HuH-7.5 (cell line): Measurements from ENCODE around the gene FGF22.
"Not testable (repeated sequence)": the region's sequence is repeated elsewhere in the genome, so short reads cannot be mapped to it uniquely, and the experiment has no call there.

ENCODE experiments used
- DNase-seq: peaks from one replicate; pipeline ENCODE4 v3.0.0; 2011; ENCODE audit warnings: low spot score

FGF22 gene

GRCh38 chr19:622666-623065 is 17.0 kb upstream of the FGF22 start:
- no peak for DNase-seq

GRCh38 chr19:623175-623916 is 16.3 kb upstream of the FGF22 start:
- DNase-seq = no peak

- no peak for DNase-seq
These were observed 15.7 kb upstream of the FGF22 start for GRCh38 chr19:623974-624373.

DNA sequence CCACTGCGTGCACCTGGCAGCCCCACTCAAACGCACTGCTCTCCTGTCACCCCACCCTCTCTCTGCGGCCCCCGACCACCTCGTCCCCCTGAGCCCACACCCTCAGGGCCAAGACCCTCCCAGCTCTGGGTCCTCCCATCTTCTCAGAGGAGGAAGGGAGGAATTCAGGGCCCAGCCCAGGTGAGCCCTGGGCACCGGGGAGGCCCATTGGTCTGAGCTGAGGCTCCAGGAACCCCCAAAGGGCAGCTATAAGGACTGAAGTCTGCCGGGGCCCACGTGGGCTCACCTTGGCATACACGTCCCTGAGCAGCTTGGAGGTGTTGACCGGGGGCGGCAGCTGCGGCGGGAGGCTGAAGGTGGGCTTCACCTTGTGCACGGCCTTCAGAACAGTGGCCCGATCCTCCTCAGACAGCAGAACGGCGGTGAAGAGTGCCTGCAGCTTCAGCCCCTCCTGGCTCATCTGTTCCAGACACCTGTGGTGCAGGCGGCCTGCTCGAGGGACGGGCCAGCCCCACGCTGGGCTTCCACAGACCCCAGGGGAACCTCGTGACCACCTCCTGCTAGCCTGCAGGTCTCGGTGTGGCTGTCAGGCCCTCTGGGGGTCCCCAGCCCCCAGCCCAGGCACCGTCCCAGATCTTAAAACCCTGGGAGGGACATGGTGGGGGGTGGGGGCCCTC is 15.1 kb upstream of the FGF22 start:
- DNase-seq = no peak

GRCh38 chr19:625257-625656 is 14.4 kb upstream of the FGF22 start:
- DNase-seq = no peak

DNA sequence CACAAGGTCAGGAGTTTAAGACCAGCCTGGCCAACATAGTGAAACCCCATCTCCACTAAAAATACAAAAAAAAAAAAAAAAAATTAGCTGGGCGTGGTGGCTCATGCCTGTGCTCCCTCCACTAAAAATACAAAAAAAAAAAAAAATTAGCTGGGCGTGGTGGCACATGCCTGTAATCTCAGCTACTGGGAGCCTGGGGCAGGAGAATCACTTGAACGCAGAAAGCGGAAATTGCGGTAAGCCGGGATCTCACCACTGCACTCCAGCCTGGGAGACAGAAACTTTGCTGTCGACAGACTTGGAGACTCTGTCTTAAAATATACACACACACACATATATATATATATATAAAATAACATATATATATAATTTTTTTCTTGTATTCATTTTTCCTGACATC is 13.1 kb upstream of the FGF22 start:
- not testable (repeated sequence) for DNase-seq

- DNase-seq = no peak
These were observed 11.5 kb upstream of the FGF22 start for GRCh38 chr19:628168-628567.

DNA sequence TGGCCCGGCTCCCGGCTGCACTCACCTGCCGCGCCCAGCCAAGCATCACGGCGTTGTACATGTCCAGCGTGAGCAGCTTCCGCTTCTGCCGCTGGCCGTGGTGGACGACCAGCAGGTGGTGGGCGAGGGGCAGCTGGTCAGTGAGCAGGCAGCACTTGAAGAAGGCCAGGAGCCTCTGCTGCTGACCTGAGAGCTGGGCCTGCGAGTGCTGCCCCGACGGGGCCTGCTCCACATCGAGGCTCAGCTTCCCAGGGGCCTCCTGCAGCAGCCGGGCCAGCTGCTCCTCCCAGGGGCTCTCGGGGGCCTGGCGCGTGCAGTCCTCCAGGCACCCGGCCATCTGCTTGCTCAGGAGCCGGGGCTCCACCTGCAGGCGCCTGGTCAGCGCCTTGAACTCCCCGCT is 10.2 kb upstream of the FGF22 start:
- DNase-seq = not testable (repeated sequence)

DNA sequence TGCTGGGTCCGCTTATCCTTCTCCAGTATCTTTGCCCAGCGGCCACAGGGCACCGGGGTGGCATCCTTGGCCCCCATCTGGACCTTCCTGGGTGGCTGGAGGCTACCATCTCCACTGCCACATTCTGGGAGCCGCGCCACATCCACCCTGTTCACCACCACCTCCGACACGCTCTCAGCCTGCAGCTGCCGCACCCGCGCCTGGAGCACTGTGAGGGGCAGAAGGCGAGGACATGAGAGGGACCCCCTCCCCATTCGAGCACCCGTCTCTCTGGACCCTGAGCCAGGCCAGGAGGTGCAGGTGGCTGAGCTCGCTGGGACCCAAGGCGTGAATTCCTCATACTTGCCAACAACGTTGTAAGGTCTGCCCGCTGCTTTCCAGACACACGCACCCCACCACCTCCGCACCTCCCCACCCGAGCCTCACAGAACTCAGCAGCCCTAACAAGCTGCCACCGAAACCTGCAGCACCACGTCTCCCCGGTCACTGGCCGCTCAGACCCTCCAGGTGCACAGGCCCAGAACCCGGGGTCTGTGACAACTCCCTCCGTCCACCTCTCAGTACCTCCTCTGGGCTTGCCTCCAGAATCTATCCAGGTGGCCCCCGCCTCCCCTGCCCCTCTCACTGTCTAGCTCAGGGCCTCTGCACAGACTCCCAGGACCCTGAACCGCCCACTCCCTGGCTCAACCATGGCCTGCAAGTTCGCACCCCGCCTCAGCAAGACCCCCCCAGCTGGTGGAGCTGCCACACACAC is 9.5 kb upstream of the FGF22 start:
- no peak for DNase-seq

DNA sequence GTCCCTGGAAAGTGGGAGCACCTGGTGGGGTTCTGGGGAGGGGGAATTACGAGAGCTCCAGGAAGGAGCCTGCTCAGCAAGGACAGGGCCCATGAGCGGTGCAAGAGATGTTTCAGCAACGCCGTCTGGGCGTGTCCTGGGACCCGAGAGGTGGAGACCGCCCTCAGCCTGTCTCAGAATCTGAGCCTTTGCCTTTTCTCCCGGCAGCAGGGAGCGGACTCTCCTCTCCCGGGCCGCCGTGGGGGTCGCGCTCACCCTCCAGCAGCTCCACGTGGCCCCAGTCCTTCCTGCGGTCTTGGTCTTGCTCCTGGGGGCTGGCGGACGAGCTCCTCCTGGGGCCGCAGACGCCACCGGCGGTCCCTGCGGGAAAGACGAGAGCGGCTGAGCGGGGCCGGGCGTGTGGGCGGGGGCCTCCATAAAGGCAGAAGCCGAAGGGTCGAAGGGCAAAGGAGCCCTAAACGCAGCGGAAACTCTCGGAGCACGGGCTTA is 7.1 kb upstream of the FGF22 start:
- peak; percentile 95 for DNase-seq

- peak; percentile 100 for DNase-seq
These were observed 6.5 kb upstream of the FGF22 start, which contains the start of gene POLRMT for GRCh38 chr19:633068-633785. TSS of gene POLRMT (minus strand) at chr19:633537. CDS start at chr19:633512, 25 bp downstream.

DNA sequence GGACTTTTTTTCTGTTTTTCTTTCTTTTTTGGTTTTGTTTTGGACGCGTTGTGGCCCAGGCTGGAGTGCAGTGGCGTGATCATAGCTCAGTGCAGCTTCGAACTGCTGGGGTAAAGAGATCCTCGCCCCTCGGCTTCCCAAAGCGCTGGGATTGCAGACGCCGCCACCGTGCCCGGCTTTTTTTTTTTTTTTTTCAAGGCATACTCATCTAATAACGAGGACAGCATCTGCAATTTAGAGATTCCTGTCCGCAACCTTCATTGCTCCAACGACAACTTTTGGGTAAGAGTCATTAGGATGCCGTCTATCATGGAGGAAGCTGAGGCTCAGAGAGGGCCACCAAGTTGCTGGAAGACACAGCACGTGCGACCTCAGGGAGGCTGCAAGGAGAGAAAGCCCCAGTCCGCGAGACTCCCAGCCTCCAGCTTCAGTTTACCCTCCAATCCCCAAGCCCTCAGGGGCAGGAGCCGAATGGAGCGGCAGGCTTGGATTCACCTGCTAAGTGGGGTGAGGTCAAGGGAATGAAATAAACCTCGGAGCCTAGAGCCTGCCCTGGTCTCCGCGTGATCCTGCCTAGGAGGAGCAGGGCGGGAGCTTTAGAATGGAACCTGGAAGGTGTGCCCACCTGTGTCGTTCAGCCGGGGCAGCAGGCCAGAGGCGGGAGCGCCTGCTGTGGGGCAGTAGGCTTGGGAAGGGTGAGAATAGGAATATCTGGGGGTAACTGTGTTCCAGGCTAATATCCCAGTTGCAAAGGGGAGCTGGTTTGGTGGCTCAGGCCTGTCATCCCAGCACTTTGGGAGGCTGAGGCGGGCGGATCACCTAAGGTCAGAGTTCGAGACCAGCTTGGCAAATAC is 5.7 kb upstream of the FGF22 start:
- DNase-seq = no peak

DNA sequence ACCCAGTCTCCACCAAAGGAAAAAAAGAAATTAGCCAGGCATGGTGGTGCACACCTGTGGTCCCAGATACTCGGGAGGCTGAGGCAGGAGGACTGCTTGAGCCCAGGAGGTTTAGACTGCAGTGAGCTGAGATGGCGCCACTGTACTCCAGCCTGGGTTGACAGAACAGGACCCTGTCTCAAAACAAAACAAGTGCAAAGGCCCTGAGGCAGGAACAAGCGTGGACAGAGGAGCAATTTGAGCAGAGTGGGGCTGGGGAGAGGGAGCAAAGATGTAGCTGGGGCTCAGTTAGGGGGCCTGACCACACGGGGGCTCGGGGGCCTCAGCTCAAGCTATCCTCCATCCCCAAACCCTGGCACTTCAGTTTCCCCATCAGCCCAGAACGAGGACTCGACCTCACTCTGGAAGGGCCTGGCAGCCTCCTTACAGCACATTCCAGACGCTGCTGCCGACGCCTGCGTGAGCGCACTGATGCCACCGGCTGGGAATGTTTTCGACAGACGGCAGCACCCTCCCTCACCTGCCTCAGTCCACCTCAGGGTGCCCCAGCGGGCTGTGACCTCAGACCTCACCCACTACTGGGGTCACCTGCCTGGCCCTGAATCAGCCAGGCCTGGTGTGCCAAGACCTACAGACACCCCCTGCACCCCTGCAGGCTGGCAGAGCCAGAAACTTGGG is 4.6 kb upstream of the FGF22 start:
- no peak for DNase-seq

GRCh38 chr19:638906-639252 is 800 bp upstream of the FGF22 start:
- DNase-seq = no peak

DNA sequence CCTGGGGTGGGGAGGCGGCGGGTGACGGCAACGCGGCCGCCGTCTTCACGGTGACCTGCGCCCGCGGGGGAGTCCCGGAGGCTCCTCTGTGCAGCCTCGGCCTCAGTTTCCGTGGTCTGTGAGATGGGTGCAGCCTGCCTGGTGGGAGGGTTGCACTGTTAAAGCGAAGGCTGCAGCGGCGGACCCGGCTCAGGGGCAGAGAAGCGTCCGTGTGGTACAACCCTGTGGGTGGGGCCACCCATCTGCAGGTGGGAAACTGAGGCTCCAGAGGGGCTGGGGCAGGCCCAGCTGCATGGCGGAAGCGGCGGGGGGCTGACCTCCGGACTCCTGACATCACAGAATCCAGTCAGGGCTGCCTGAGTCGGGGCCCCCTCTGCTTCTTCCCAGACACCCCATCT is 481 bp downstream of the FGF22 start:
- DNase-seq = no peak

DNA sequence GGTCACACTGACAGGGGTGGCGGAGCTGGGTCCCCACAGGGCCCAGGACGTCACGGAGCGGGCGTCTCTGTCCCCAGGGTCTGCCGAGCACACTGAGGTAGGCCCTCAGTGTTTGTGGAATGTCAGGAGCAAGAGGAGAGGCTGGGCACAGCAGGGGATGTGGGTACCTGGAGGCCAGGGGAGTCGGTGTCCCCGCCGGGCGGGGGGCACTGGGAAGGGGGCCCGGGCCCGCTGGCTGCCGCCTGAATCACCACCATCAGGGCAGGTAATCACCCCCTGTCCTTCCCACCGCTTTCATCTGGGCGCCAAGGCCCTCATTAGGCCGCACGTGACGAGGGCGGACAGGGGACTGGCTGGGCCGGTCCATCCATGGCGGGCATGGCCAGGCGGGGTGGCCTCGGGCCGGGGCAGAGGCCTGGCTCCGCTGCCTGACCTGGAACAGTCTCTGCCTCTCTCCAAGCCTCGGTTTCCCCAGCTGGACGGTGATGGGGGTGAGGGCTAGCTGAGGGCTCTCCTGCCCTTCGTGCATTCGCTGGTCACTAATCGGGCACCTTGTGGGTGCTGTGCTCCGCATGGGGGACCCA is 1.0 kb downstream of the FGF22 start:
- DNase-seq = no peak

DNA sequence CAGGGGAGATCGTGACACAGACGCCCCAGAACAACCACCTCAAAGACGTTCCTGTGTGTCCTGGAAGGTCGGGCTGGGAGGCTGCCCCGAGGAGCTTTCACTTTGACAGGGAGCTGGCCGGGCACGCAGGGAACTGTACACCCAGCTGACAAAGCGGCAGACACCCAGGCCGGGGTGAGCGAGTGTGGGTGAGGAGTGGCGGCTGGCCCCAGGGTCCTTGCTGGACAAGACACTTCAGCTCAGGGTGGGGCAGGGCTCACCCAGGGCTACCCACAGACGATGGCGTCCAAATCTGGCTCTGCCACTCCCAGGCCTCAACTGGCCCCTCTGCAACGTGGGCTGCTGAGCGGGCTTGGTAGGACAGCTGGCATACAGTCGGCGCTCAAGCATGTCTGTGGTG is 2.0 kb downstream of the FGF22 start:
- no peak for DNase-seq

DNA sequence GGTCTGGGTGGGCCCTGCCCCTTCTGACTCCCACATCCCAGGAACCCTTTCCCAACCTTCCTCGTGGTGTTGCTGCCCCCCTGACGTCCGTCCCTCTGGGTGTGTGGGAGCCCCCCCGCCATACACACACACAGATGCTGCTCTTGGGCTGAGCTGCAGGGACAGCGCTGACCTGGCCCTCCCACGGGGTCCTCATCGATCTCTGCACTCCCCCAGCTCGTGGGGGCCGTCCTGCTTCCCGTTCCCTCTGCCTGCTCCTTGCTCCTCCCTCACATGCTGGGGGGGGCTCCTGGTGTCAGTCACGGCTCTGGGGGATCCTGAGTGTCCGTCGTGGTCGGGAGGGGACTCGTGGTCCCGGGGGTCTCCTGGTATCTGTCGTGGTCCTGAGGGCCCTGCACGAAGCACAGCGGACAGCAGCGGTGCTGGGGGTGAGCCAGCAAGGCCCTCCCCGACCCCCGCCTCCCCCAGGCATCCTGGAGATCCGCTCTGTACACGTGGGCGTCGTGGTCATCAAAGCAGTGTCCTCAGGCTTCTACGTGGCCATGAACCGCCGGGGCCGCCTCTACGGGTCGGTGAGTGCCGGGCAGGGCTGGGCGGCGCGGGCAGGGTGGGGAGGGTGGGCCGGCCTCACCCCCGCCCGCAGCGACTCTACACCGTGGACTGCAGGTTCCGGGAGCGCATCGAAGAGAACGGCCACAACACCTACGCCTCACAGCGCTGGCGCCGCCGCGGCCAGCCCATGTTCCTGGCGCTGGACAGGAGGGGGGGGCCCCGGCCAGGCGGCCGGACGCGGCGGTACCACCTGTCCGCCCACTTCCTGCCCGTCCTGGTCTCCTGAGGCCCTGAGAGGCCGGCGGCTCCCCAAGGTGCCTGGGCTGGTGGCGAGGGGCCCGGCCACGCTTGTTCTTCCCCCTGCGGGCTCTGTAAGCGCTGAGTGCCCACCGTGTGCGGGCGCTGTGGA is 3.4 kb downstream of the FGF22 start:
- DNase-seq = no peak

DNA sequence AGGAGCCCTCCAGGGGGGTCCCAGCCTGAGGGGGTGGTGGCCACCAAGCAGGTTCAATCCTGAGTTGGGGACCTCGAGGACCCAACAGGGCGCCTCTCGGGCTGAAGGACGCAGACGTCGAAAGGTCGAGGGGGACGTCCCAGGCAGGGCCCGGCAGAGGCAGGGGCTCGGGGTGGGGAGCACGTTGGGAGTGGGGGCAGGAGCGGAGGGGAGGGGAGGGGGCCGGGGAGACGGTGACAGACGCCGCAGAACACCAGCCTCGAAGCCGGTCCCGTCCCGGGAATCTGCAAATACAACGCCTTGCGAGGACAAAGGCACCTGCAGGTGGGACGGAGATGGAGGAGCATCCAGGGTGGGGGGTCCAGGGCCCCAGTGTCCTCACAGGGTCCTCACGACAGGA is 4.1 kb downstream of the FGF22 start:
- DNase-seq = no peak
